GM08714 (cell line): ENCODE data around the gene SOX2.

Experiments used
- H3K4me3 ChIP-seq: fragments of 200-500 bp; sonication (Bioruptor generic); 2 replicates; pipeline ENCODE4 v1.5.1; 2014; ENCODE audit warnings: mild to moderate bottlenecking, low read length, inconsistent platforms
- ZNF274 ChIP-seq: IDR thresholded peaks from 2 replicates; pipeline ENCODE4 v1.6.1; 2012; ENCODE audit warnings: mild to moderate bottlenecking, low read depth, low read length

Gene SOX2

DNA sequence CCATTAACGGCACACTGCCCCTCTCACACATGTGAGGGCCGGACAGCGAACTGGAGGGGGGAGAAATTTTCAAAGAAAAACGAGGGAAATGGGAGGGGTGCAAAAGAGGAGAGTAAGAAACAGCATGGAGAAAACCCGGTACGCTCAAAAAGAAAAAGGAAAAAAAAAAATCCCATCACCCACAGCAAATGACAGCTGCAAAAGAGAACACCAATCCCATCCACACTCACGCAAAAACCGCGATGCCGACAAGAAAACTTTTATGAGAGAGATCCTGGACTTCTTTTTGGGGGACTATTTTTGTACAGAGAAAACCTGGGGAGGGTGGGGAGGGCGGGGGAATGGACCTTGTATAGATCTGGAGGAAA lies 1.5 kb downstream of the SOX2 start:
- no peak for TF ChIP-seq ZNF274
- H3K4me3 ChIP-seq = peak overlapping the region; percentile 32; the same call in 1 of the 2 replicates

DNA sequence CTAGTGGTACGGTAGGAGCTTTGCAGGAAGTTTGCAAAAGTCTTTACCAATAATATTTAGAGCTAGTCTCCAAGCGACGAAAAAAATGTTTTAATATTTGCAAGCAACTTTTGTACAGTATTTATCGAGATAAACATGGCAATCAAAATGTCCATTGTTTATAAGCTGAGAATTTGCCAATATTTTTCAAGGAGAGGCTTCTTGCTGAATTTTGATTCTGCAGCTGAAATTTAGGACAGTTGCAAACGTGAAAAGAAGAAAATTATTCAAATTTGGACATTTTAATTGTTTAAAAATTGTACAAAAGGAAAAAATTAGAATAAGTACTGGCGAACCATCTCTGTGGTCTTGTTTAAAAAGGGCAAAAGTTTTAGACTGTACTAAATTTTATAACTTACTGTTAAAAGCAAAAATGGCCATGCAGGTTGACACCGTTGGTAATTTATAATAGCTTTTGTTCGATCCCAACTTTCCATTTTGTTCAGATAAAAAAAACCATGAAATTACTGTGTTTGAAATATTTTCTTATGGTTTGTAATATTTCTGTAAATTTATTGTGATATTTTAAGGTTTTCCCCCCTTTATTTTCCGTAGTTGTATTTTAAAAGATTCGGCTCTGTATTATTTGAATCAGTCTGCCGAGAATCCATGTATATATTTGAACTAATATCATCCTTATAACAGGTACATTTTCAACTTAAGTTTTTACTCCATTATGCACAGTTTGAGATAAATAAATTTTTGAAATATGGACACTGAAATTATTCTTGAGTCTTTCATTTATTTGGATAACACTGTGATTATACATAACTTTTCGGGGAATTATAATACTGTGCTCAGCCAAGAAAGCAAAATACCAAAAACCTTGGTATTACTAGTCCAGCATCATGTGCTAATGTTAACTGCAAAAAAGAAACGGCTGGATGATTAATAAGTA lies 2.2 kb downstream of the SOX2 start:
- no peak for TF ChIP-seq ZNF274
- peak overlapping the region; percentile 19; the same call in 1 of the 2 replicates for H3K4me3 ChIP-seq

DNA sequence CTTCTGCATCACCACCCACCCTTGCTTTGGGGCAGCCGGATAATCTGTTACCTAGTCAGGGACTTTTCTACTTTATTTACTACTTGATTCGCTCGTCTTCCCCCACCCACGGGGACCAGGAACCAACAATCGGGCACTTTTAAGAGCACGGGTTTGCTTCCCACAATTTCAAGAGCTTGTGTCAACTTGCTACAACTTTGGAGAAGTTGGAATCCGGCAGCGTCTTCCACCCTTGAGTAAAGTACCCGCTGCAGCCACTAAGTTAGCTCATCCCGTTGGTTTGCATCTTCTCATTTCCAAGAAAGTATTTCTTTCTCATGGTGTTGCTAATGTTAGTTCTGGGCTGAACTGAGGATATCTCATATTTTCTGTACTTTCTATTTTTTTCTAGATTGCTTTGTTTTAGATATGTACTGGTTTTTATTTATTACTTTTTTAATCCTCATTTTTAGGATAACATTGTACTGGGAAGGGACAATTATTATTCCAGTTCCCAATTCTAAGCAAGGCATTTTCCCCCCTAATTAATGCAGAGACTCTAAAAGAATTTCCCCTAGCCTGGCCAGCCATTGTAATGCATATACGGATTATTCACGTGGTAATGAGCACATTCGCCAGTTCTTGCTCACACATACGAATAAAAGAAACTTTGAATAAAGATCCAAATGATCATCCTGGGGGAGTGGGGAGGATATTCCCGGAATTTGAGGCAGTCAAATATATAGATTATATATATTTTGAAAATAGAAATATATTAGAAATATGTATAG lies 4.0 kb downstream of the SOX2 start:
- TF ChIP-seq ZNF274 = no peak
- no peak overlapping the region; the same call in 1 of the 2 replicates for H3K4me3 ChIP-seq

DNA sequence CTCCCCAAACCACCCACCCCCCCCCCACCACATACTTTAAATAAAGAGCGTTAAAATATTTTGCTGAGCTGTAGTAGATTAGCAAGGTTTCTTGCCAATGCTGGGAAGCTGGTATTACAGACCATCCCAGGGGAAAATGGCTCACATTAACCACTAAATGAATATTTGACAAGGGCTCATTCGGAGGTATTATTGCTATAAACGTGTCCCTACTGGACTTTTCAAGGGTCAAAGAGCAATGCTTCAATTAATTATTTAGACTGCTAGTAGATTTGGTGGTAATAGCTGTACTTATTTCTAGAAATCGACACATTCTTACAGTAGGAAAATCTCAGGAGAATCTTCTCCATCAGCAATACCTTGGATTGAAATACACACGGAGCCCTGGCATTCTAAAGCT lies 5.2 kb downstream of the SOX2 start:
- no peak for TF ChIP-seq ZNF274
- H3K4me3 ChIP-seq = no peak overlapping the region

DNA sequence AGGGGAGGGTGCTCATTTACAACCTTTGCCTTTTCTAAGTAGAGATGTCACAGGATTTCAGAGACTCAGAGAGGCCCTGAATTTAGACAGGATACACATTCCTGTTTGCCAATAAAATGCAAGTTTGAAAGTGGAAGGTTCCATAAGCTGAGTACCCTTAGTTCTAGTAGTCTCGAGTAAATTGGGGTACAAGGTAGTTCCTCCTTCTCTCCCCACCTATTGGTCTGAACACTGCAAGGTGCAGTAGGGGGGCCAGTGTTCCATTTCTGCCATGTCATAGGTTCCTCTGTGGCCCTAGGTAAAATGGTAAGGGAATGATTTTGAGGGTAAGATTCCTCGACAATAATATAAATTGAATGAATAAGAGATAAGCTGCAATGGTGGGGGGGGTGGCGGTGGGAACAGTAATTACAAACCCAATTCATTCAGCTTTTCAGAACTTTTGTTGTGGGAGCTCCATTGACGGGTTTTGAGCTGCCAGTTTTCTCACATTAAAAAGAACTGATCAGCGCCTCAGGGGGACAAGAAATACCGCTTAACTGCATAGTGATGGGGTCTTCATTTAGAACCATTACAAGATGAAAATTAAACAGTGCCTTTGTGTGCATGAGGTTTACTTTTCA lies 5.9 kb downstream of the SOX2 start:
- H3K4me3 ChIP-seq = no peak overlapping the region
- no peak for TF ChIP-seq ZNF274

DNA sequence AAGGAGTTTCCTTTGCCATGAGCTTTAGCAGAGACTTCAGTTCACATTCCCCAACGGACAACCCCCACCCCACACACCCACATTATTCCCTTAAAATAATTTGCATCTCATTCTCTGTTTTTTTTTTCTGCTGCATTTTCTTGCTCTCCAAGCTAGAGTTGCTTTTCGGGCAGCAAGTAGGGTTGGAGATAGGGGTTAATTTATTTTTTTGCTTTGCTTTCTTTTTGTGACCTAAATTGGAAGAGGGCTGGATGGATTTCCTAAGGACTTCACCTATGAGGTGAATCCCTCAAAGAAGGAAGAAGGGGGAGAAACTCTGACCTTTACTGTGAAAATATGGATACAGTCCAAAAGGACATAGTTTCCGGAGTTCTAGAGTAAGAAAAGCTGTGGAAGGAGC lies 6.6 kb downstream of the SOX2 start:
- TF ChIP-seq ZNF274 = no peak
- H3K4me3 ChIP-seq = no peak overlapping the region

DNA sequence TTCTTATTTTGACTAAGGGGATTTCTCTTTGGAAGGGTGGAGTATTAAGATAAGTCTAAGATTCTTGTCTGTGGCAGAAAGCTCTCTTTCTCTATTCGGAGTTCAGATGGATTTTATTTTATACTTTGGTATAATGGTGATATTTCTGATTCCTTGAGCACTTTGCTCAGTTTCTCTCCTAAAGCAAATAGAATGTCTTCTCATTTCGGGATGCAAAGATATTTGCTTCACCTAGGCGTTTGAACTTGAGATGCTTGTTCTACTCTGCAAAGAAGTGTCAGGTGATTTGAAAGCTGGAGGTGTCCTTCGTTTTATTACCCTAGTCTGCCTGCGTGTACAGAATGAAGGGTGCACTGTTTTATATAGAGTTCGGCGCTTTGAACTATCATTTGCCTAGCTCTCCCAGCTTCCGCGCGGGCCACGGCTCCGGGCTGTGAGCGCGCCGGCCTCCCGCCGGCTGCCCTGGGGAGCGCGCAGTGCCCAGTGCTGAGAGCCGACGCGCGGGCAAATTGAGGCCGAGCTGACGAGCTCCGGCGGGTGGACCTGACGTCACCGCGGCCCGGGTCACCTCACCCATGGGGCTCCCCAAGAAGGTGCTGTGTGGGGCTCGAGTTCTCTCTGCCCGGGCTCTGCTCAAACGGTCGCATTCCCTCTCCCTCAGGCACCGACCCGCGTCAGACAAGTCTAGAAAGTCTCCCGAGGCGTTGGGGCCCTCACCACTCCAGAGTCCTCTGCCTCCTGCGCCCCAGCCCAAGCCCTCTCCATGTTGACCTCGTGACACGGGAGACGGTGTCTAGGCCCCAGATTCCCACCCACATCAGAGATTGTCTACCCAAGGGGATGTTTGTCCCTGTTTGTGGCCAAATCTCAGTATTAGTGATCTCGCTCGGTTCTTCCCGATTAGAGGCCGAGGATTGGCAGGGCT lies 7.5 kb downstream of the SOX2 start:
- H3K4me3 ChIP-seq = no peak overlapping the region
- TF ChIP-seq ZNF274 = no peak

DNA sequence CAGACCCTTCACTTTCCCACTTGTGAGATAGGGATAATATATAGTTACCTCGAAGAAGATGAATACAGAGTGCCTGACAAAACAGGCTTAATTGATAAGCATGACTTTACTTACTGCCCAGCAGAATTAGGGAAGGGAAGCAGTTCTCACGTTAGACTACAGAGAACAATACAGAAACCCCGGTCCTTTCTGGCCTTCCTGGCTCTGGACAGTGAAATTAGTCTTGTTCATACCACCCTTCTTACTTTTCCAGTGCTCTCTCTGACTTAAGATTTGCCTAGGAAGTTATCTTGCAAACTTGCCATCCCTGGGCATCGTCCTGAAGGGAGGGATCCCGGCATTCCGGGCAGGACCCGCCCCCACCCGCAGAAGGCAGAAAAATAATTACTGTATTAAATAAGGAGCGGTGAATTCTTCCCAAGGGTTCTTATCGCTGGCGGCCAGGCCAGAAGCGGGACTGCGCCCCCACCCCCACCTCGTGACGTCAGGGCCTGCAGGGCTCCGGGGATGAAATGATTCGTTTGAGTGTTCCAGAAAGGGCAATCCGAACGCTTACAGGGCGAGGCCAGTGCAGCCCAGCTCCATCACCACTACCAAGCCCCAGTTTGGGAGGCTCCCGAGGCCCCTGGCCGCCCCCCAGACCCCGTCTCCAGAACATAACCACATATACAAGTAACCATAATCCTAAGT lies 8.4 kb downstream of the SOX2 start:
- H3K4me3 ChIP-seq = no peak overlapping the region
- no peak for TF ChIP-seq ZNF274

DNA sequence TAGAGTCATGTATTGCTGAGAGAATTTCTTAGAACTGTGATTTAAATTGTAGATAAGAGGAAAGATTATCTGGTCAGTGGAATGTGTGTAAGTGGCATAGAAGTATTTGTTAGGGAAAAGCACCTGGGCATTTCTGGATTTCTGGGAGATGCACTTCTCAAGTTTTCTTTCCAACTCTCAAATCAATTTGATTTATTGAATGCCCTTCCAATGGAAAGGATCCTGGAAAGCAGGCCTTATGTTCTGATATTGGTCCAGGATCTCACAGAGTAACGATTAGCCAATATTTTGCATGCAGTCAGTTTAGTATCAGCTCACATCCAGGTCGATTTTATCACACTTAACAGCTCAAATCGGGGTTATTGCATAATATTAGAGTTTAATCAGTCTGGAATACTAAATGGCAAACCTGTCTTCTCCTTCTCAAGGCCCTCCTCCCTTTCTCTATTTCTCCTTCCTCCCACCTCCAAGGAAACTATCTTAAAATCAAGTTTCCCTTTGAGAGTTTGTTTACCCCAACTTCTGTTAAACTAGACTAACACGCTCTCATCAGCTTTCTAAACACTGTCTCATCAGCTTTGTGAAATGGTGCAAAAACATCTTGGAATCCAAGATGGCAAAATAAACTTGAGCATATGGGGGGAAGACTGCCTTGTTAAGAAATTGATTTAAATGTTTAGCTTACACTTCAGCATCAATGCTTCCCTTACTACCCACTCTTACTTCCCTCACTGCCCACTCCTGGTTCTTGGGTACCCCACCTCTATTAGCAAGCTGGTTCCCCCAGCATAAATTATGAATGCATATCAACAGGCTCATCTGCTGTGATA lies 9.5 kb downstream of the SOX2 start:
- no peak overlapping the region for H3K4me3 ChIP-seq
- TF ChIP-seq ZNF274 = no peak

DNA sequence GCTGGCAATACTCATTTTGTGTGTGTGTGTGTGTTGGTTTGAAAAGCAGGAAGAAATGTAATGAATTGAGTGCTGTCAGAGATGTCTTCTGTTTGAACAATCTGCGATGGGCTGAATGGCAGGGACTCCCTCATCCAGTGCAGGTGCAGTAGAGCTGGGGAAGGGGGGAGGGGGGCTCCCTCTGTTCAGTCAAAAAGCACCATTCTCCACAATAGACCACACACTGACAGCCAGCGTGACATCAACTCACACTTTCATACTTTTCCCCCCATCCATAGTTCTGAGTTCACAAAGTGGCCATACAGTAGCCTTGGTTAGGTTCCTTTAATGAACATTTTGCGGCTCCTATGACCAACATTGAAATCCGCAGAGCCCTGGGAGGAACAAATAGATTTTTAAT lies 10.4 kb downstream of the SOX2 start:
- TF ChIP-seq ZNF274 = no peak
- H3K4me3 ChIP-seq = no peak overlapping the region

DNA sequence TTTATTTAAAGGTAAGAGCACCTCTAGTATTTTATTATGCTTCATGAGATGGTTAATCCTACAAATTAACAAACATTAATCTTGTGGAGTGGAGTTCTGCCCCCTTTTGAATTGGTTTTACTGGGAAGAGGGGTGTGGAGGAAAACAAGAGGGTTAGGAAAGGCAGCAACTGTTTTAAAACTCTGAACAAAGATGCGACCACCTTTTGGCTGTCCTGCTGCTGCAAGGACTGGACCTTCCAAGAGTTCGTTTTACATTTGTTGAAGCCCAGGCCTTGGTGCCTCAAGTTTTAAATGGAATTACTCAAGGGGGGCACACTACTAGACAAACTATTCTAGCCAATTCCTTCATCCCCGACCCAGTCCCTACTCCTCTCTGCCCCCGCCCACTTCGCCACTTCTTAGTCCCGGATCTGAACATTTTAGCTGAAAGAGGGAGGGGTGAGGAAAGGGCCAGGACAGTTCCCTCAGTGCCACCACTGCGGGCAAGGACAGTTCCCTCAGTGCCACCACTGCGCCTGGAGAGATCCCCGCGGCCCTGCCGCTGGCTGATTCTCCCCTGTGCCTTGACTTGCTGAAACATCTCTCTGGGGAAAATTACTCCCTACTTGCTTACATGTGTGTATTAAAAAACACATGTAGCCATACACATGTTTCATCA lies 11.2 kb downstream of the SOX2 start:
- TF ChIP-seq ZNF274 = no peak
- no peak overlapping the region for H3K4me3 ChIP-seq
